Activated CD8-positive, alpha-beta memory T cell treated with anti-CD3 and anti-CD28 coated beads, Interleukin-2, amount 10 ng/mL, durations not matched to agents 7 days and 5 days (primary cell): Measurements from ENCODE around the gene TSPAN13. TPM values are rescaled to one million over a fixed set of nuclear protein-coding genes. Genes with fewer than 3 reads are reported as not detected.
"Not testable (repeated sequence)": the region's sequence is repeated elsewhere in the genome, so short reads cannot be mapped to it uniquely, and the experiment has no call there.

Source experiments
- ATAC-seq: fragments of 150-1000 bp; cut with Tn5 transposase; one replicate; pipeline ENCODE4 v1.10.0; 2021; ENCODE audit warnings: moderate library complexity
- CTCF ChIA-PET: fragments of 350-600 bp; sonication (Branson Sonifier 250); formaldehyde crosslinking; loops from one replicate; lab custom pipeline; 2021; ENCODE audit warnings: antibody characterized with exemption; lab: Charles Lee
- DNase-seq: peaks from one replicate; pipeline ENCODE4 v3.0.0-alpha.2; 2020
- H3K27ac Mint-ChIP-seq: one replicate; pipeline ENCODE4 v1.8.0; 2021; ENCODE audit warnings: mild to moderate bottlenecking, mixed read lengths
- H3K27me3 Mint-ChIP-seq: one replicate; pipeline ENCODE4 v1.8.0; 2021; ENCODE audit warnings: mixed read lengths
- H3K36me3 Mint-ChIP-seq: one replicate; pipeline ENCODE4 v1.8.0; 2021; ENCODE audit warnings: mild to moderate bottlenecking, mixed read lengths
- H3K4me1 Mint-ChIP-seq: one replicate; pipeline ENCODE4 v1.8.0; 2021; ENCODE audit warnings: mixed read lengths
- H3K4me3 Mint-ChIP-seq: one replicate; pipeline ENCODE4 v1.8.0; 2021; ENCODE audit warnings: mild to moderate bottlenecking, moderate library complexity, mixed read lengths
- H3K9me3 Mint-ChIP-seq: one replicate; pipeline ENCODE4 v1.8.0; 2022; ENCODE audit warnings: low read depth, mixed read lengths
- total RNA-seq, 2 experiments: library from RNA; stranded (reverse); gene quantifications; one replicate each; pipeline ENCODE4 v1.2.3, GENCODE V29; 2021

TSPAN13 gene
- total RNA-seq, 2 experiments from 2014 or later = 0.41 to 2.7 TPM

DNA sequence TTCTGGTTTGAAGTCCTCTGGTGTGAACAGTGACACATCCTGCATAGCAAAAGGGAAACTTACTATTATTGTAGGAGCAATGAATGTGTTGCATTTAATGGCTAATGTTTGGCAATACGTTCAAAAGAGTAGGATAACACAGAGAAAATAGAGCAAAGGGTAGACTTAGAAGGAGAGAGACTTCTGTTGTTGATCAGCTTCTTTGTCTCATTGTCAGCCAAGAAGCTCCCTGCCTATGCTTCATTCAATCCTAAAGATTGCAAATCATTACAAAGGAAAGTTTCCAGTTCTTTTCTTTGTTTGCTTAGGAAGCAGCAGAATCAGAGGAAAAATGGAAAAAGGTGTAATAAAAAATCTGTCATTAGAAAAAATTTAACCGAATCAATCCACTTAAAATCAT, 7.9 kb upstream of the TSPAN13 start:
- H3K4me1 Mint-ChIP-seq = no peaks in the 10 kb centered on the region
- CTCF ChIA-PET = no interaction called here

DNA sequence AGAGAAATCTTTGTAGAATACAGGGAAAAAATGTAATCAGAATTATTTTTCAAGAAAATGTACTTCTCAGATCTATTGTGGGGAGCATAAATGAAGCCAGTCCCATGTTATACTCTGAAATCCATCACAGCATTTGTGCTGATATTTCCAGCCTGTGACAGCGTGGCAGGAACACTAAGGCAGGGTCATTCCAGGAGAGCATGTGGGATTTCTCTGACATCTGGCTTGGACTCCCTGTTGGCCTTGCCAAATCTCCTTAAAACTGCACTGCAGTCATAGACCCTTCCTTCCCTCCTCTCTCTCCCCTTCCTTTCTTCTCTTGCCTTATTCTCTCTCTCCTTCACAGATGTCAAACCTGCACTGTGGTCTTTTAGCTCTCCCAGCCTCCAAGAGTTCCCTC, 6.5 kb upstream of the TSPAN13 start:
- Mint-ChIP-seq H3K36me3 (no peaks in the 10 kb centered on the region), H3K27ac (no peak overlapping the region), H3K4me1 (peaks cover 1% of the 10 kb centered on the region), H3K27me3 (peaks cover 2% of the 10 kb centered on the region), H3K4me3 (no peak overlapping the region), H3K9me3 (no peaks in the 10 kb centered on the region)
- ATAC-seq = no peak
- DNase-seq = no peak
- CTCF ChIA-PET = no interaction called here

More for the DNA sequence above, 7.9 kb upstream of the TSPAN13 start:
- no peaks in the 10 kb centered on the region for H3K9me3 Mint-ChIP-seq
- DNase-seq (no peak), ATAC-seq (no peak)
- H3K36me3 Mint-ChIP-seq = no peaks in the 10 kb centered on the region
- no peak overlapping the region for H3K4me3 Mint-ChIP-seq
- no peaks in the 10 kb centered on the region for H3K27me3 Mint-ChIP-seq
- no peak overlapping the region for H3K27ac Mint-ChIP-seq

DNA sequence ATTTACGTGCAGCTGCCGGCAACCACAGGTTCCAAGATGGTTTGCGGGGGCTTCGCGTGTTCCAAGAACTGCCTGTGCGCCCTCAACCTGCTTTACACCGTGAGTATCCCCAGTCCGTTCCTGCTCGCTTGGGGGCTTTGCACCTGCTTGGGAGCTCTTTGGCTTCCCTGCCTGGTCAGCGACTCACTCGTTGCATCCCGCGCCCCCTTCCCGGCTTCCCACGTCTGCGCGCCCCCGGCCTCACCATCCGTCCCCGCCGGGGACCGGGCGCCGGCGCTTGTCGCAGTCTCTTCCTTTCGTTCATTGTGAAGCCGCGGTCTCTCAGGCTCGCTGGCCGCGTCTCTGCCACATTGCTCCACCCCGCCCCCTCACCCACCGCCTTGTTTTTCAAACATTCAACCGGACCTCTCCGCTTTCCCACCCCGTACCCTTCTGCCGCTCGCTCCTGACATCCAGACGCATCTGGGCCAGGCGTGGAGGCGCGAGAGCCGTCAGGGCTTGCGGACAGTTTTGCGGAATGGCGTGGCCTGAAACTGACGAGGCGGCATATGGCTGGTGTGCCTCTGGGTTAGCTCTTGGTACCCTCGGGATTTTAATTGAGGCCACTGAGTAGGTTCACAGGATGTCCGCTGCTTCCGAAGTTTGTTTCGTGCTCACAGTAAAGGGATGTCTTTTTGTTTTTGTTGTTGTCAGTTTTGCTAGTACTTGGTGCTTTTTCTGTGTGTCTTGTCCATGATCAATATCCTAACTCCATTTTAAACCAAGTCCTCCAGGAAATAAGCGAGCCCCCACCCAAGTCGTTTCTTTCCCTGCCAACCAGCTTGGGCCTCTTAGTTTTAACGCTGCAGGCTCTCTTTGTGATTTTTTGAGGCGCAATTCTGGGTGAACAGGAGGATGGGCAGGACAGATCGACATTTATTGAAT, 639 bp downstream of the TSPAN13 start:
- H3K9me3 Mint-ChIP-seq = no peaks in the 10 kb centered on the region
- peaks cover 31% of the 10 kb centered on the region for H3K27me3 Mint-ChIP-seq
- CTCF ChIA-PET = interaction anchor here (1.1 kb wide), 1 partner anchor 14 kb away, joined by 3 read pairs; no protein-coding TSS in a partner anchor
- H3K4me1 Mint-ChIP-seq = peaks cover 12% of the 10 kb centered on the region
- ATAC-seq (peak; percentile 27), DNase-seq (no peak)
- H3K36me3 Mint-ChIP-seq = no peaks in the 10 kb centered on the region
- no peak overlapping the region for H3K27ac Mint-ChIP-seq
- H3K4me3 Mint-ChIP-seq = peak overlapping the region; percentile 64

DNA sequence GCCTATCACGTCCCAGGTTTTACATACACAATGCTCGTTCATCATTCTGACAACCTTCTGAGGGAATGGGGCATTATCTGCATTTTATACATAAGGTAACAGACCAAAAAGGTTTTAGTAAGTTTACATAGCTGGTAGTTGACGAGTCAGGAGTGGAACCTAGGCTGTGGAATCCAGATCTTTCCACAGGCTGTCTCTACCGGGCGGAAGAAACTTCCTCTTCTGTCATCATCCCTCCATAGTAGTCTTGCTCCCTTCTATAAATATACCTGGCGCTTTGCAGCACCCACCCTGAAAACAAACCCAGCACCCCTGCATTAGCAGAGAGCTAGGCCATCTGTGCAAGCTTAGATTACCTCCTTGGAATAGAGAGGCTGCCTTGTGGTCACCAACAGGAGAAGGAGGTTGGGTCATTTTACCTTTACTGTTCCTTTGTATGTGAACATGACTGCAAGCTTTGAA, 1.3 kb downstream of the TSPAN13 start:
- Mint-ChIP-seq H3K27me3 (peaks cover 31% of the 10 kb centered on the region), H3K27ac (no peak overlapping the region), H3K36me3 (no peaks in the 10 kb centered on the region), H3K4me1 (peaks cover 14% of the 10 kb centered on the region), H3K4me3 (peak overlapping the region; percentile 64), H3K9me3 (no peaks in the 10 kb centered on the region)
- DNase-seq (no peak), ATAC-seq (no peak)
- CTCF ChIA-PET = interaction anchor here (0.6 to 1.1 kb wide), 2 partner anchors 15 to 69 kb away, joined by 3 read pairs; no protein-coding TSS in a partner anchor

DNA sequence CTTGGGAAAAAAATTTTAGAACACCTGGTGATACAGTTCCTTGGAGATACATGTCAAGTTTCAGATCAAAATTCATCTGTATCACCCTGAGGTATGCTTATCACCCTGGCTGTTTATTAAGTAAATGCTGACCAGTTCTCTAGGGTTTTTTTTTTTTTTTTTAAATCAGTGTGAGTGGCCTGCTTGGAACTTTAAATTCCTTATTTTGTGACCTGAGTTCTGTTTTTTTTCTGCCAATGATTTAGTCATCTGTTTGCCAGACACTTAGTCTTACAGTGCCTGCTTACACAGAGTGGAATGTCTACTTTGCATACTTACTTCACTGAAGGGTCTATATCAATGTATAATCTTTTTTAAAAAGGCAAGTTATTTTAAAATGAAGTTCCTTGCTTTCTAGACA, 1.8 kb downstream of the TSPAN13 start:
- H3K4me3 Mint-ChIP-seq = no peak overlapping the region
- peaks cover 14% of the 10 kb centered on the region for H3K4me1 Mint-ChIP-seq
- peaks cover 31% of the 10 kb centered on the region for H3K27me3 Mint-ChIP-seq
- DNase-seq = no peak
- CTCF ChIA-PET = interaction anchor here (0.6 to 1.1 kb wide), 2 partner anchors 16 to 70 kb away, joined by 3 read pairs; no protein-coding TSS in a partner anchor
- H3K27ac Mint-ChIP-seq = no peak overlapping the region
- no peak for ATAC-seq
- no peaks in the 10 kb centered on the region for H3K36me3 Mint-ChIP-seq
- H3K9me3 Mint-ChIP-seq = no peaks in the 10 kb centered on the region

DNA sequence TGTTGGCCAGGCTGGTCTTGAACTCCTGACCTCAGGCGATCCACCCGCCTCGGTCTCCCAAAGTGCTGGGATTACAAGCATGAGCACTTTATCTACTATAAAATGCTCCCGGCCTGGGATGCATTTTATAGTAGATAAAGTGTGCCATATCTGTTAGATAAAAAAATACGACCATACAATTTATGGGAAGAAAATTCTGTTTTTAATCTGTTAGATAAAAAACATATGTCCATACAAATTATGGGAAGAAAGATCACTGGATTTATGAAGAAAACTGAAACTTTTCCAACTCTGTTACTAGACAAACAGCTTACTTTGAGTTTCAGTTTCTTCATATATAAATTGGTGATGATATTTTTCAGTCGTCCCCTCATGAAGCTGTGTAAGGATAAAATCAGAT, 4.5 kb downstream of the TSPAN13 start:
- Mint-ChIP-seq H3K36me3 (no peaks in the 10 kb centered on the region), H3K27ac (no peak overlapping the region), H3K27me3 (peaks cover 29% of the 10 kb centered on the region), H3K4me3 (no peak overlapping the region), H3K4me1 (peaks cover 13% of the 10 kb centered on the region), H3K9me3 (no peaks in the 10 kb centered on the region)
- DNase-seq (no peak), ATAC-seq (no peak)
- CTCF ChIA-PET = no interaction called here

DNA sequence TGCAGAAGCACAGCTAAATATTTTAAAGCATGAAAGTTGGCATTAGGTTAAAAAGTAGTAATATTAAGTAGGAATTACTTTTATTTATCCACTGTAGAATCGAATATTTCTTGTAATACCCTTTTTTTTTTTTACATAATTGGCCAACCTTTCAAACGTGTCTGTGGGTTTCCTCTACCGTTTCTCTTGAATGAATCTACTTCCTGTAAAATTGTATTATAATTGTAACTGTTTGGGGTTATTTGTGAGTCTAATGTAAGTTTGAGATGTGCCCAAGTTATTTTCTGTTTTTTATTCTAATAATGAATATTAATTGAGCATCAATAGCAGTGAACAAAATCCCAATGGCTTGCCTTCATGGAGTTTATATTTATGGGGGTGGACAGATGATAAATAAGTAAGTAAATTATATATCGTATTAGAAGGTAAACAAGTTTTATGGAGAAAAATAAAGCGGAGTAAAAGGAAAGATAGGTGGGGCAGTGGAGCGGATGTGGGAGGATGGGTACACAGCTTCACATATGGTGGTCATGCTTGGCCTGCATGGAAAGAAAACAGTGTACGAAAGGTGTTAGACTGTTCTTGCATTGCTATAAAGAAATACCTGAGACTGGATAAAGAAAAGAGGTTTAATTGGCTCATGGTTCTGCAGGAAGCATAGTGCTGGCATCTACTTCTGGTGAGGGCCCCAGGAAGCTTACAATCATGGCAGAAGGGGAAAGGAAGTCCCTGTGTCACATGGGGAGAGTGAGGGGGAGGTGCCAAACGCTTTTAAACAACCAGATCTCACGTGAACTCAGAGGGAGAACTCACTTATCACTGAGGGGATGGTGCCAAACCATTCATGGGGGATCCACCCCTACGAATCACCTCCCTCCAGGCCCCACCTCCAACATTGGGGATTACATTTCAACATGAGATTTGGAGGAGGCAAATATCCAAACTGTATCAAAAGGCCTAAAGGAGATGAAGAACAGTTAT, 5.4 kb downstream of the TSPAN13 start:
- CTCF ChIA-PET = no interaction called here
- ATAC-seq (no peak), DNase-seq (no peak)
- Mint-ChIP-seq H3K4me1 (peaks cover 11% of the 10 kb centered on the region), H3K9me3 (no peaks in the 10 kb centered on the region), H3K27me3 (peaks cover 27% of the 10 kb centered on the region), H3K4me3 (no peak overlapping the region), H3K36me3 (no peaks in the 10 kb centered on the region), H3K27ac (no peak overlapping the region)

DNA sequence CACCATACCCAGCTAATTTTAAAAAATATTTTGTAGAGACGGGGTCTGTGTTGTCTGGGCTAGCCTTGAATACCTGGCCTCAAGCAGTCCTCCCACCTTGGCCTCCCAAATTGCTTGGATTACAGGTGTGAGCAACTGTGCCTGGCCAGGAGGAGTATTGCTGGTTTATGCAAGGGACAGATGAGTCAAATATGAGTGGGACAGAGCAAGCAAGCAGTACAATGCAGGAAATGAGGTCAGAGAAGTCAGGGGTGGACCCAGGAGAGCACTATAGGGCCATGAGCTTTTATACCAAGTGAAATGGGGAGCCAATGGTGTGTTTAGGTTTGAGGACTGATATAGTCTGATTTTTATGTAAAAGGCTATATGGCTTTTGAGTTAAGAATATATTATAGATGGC, 6.3 kb downstream of the TSPAN13 start:
- no peak for ATAC-seq
- Mint-ChIP-seq H3K27me3 (peaks cover 19% of the 10 kb centered on the region), H3K4me3 (no peak overlapping the region), H3K27ac (no peak overlapping the region), H3K36me3 (no peaks in the 10 kb centered on the region), H3K9me3 (no peaks in the 10 kb centered on the region), H3K4me1 (peaks cover 4% of the 10 kb centered on the region)
- DNase-seq = no peak
- CTCF ChIA-PET = no interaction called here

DNA sequence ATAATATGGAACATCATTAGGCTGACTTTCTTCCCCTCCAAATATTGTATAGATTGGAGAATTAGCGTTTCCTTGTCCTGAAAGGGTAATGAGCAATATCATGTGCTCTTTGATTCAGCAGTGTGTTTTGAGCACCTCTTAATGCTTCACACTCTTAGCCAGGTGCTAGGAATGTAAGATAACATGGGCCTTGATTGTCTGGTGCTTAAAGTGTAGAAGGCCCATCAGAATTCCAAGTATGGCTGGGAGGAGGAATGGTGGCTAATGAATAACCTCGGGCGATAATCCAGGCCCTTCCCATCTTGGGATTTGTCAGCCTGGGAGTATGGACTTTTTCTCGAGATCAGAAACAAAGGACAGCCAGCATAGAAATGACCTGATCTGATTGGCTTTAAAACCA, 8.6 kb downstream of the TSPAN13 start:
- H3K4me3 Mint-ChIP-seq = no peak overlapping the region
- no peak overlapping the region for H3K27ac Mint-ChIP-seq
- H3K9me3 Mint-ChIP-seq = no peaks in the 10 kb centered on the region
- ATAC-seq = no peak
- H3K27me3 Mint-ChIP-seq = no peaks in the 10 kb centered on the region
- H3K36me3 Mint-ChIP-seq = no peaks in the 10 kb centered on the region
- CTCF ChIA-PET = no interaction called here
- no peak for DNase-seq
- H3K4me1 Mint-ChIP-seq = peaks cover 4% of the 10 kb centered on the region

DNA sequence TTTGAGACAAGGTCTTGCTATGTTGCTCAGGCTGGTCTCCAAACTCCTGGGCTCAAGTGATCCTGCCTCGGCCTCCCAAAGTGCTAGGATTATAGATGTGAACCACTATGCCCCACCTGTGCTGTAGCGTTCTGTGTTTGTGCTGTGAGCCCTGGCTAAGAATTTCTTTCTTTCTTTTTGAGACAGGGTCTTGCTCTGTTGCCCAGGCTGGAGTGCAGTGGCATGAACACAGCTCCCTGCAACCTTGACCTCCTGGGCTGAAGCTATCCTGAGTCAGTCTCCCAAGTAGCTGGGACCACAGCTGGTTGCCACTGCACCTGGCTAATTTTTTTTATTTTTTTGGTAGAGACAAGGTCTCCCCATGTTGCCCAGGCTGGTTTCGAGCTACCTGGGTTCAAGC, 11.4 kb downstream of the TSPAN13 start:
- Mint-ChIP-seq H3K4me3 (no peak overlapping the region), H3K27me3 (no peaks in the 10 kb centered on the region), H3K4me1 (no peaks in the 10 kb centered on the region), H3K9me3 (no peaks in the 10 kb centered on the region), H3K27ac (no peak overlapping the region), H3K36me3 (no peaks in the 10 kb centered on the region)
- CTCF ChIA-PET = no interaction called here
- DNase-seq (no peak), ATAC-seq (no peak)

DNA sequence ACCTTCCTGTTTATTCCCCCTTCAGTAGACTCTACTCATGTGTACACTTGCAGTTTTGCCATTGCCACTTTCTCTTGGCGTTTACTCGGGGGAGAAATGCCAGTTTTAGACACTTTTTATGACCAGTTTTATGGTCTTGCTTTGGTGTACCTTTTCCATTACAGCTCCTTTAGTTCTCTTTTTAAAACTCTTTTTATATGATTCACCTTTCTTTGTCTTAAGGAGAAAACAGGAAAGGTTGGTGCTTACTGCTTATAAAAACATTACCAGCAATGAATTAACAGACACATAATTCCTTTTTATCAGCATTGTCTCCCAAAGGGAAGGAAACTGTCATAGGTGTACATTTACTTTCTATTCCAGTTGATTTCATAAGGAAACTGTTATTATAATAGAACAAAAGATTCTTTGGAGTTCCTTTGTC, 11.9 kb downstream of the TSPAN13 start:
- no peaks in the 10 kb centered on the region for H3K27me3 Mint-ChIP-seq
- no peak for DNase-seq
- no peak for ATAC-seq
- H3K27ac Mint-ChIP-seq = no peak overlapping the region
- CTCF ChIA-PET = no interaction called here
- H3K4me1 Mint-ChIP-seq = no peaks in the 10 kb centered on the region
- no peaks in the 10 kb centered on the region for H3K9me3 Mint-ChIP-seq
- no peaks in the 10 kb centered on the region for H3K36me3 Mint-ChIP-seq
- H3K4me3 Mint-ChIP-seq = no peak overlapping the region

DNA sequence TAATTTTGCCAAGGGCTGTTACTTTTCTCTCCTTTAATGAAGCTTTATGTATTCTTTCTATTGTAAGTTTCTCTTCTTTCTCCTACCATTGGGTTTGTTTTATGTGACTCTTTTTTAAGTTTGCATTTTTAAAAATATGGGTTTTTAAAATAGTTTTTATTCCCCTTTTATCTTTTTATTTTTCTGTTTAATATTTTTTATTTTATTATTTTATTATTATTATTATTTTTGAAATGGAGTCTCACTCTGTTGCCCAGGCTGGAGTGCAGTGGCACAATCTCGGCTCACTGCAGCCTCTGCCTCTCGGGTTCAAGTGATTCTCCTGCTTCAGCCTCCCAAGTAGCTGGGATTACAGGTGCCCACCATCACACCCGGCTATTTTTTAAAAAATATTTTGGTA, 16.4 kb downstream of the TSPAN13 start:
- ATAC-seq, H3K27ac Mint-ChIP-seq, CTCF ChIA-PET, H3K36me3 Mint-ChIP-seq, DNase-seq, H3K4me1 Mint-ChIP-seq, H3K4me3 Mint-ChIP-seq, H3K9me3 Mint-ChIP-seq, H3K27me3 Mint-ChIP-seq: not testable (repeated sequence)

DNA sequence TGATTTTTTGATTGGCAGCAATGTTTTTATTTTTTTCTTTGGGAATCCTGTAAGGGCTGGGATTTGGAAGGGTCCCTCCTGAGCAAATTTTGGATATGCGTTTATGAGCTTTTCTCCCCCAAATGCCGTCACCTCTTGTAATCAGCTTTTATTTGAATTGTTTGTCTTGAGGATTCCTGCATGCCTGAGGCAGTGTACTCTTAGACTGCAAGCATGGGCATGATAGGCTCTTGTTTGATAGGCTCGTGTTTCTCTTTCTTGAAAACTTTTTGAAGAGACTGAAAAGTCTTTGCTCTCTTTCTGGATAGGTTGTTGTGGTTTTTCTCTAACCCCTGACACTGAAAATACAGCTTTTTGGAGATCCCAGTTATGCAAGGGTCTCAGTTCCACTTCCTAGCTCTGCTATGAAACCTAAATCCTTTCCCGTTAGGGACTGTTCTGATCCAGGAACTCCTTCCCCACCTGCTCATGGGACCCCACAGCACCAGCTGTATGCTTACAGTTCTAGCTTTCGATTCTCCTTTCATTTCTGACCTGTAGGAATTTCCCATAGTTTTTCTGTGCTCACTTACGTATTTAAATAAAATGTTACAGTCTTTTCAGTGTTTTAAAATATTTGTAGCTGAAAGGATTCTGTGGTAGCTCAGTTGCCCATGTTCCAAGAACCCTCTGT, 17.2 kb downstream of the TSPAN13 start:
- CTCF ChIA-PET = no interaction called here
- Mint-ChIP-seq H3K36me3 (no peaks in the 10 kb centered on the region), H3K27ac (no peak overlapping the region)

More for the DNA sequence above, 17.2 kb downstream of the TSPAN13 start:
- Mint-ChIP-seq H3K9me3 (no peaks in the 10 kb centered on the region), H3K27me3 (peaks cover 5% of the 10 kb centered on the region), H3K4me1 (no peaks in the 10 kb centered on the region), H3K4me3 (no peak overlapping the region)
- DNase-seq (no peak), ATAC-seq (no peak)
